Measurements from ENCODE around the gene TYRO3. TPM values are rescaled to one million over a fixed set of nuclear protein-coding genes. Genes with fewer than 3 reads are reported as not detected.
"Not testable (repeated sequence)": the region's sequence is repeated elsewhere in the genome, so short reads cannot be mapped to it uniquely, and the experiment has no call there.

Gene TYRO3
- total RNA-seq, 2 experiments from 2014 or later: 1.2 to 3.7 TPM

DNA sequence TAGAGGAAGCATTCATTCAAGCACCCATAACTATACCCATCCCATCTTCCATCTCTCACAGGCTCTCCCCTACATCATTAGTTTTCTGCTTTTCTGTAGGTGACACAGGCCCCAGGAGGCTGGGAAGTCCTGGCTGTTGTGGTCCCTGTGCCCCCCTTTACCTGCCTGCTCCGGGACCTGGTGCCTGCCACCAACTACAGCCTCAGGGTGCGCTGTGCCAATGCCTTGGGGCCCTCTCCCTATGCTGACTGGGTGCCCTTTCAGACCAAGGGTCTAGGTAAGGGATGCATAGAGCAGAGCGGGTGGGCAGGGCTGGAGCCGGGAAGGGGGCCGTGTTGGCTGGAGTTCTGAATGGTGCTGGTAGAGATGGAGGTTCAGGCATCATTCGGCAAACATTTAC, 8.2 kb downstream of the TYRO3 start:
- CTCF ChIA-PET: no interaction called here
- Mint-ChIP-seq H3K27ac (no peak overlapping the region), H3K4me3 (no peak overlapping the region), H3K27me3 (ENCODE audit: low read depth) (no peaks in the 10 kb centered on the region), H3K36me3 (ENCODE audit: low read depth) (no peaks in the 10 kb centered on the region), H3K9me3 (no peaks in the 10 kb centered on the region), H3K4me1 (ENCODE audit: low read depth) (no peaks in the 10 kb centered on the region)
- DNase-seq: no peak
- intact Hi-C loops (cut with micrococcal nuclease): no loop called here

DNA sequence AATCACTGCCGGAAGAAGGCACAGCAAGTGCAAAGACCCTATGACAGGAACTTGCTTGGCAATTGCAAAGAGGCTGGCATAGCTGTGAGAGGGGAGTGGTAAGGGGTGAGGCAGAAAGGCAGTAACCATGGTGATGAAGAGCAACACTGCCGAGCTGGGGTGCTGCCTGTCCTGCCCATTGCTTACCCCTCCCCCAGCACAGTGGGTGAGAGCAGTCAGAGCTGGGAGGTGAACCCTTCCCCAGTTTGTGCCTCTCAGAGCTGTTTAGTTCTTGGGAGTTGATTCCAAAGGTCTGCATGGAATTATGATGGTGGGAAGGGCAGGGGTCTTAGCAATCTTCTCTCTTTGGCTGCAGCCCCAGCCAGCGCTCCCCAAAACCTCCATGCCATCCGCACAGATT, 8.8 kb downstream of the TYRO3 start:
- H3K4me3 Mint-ChIP-seq: no peak overlapping the region
- no peaks in the 10 kb centered on the region for H3K4me1 Mint-ChIP-seq (ENCODE audit: low read depth)
- H3K27me3 Mint-ChIP-seq (ENCODE audit: low read depth): no peaks in the 10 kb centered on the region
- intact Hi-C loops (cut with micrococcal nuclease): no loop called here
- no peak for DNase-seq
- no peaks in the 10 kb centered on the region for H3K36me3 Mint-ChIP-seq (ENCODE audit: low read depth)
- H3K27ac Mint-ChIP-seq: no peak overlapping the region
- CTCF ChIA-PET: no interaction called here
- no peaks in the 10 kb centered on the region for H3K9me3 Mint-ChIP-seq

DNA sequence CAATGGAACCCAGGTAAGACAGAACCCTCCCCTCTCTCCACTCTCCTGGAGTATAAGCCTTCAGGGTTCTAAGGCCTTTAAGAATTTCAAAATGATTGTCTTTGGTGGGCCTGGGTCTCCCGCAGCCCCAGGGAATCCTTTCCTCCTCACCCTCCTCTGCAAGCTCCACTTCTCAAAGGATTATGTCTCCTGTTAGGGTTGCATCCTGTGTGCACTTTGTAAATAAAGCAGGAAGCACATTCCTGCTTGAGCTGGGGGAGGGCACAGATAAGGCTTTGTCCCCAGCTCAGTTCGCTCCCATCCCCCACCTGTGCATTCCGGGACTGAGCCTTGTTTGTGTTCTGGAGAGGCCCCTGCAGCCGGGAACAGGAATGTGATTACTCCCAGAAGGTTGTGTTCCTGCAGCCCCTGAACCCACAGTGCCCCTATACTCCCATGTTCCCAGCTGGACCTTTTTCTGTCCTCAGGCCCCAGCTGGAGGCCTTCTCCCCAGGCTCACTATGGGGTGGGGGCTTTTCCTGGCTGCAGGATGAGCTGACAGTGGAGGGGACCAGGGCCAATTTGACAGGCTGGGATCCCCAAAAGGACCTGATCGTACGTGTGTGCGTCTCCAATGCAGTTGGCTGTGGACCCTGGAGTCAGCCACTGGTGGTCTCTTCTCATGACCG, 9.5 kb downstream of the TYRO3 start:
- H3K27me3 Mint-ChIP-seq (ENCODE audit: low read depth): no peaks in the 10 kb centered on the region
- H3K36me3 Mint-ChIP-seq (ENCODE audit: low read depth): no peaks in the 10 kb centered on the region
- DNase-seq: no peak
- H3K27ac Mint-ChIP-seq: no peak overlapping the region
- CTCF ChIA-PET: interaction anchor here (2.2 kb wide), 1 partner anchor 35 kb away, joined by 7 read pairs; no protein-coding TSS in a partner anchor
- intact Hi-C loops (cut with micrococcal nuclease): no loop called here
- no peaks in the 10 kb centered on the region for H3K4me1 Mint-ChIP-seq (ENCODE audit: low read depth)
- H3K4me3 Mint-ChIP-seq: no peak overlapping the region
- H3K9me3 Mint-ChIP-seq: no peaks in the 10 kb centered on the region

DNA sequence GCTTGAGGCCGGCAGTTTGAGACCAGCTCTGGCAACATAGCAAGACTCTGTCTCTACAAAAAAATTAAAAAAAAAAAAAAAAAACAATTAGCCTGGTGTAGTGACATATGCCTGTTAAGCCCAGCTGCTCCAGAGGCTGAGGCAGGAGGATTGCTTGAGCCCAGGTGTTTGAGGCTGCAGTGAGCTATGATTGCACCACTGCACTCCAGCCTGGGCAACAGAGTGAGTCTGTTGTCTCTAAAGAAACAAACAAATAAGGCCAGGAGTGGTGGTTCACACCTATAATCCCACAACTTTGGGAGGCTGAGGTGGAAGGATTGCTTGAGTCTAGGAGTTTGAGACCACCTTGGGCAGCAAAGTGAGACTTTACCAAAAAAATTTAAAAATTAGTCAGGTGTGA, 10.2 kb downstream of the TYRO3 start:
- H3K27me3 Mint-ChIP-seq (ENCODE audit: low read depth); H3K4me1 Mint-ChIP-seq (ENCODE audit: low read depth); H3K4me3 Mint-ChIP-seq; DNase-seq; H3K27ac Mint-ChIP-seq; intact Hi-C loops (cut with micrococcal nuclease); H3K9me3 Mint-ChIP-seq; H3K36me3 Mint-ChIP-seq (ENCODE audit: low read depth): not testable (repeated sequence)
- CTCF ChIA-PET: interaction anchor here (2.2 kb wide), 1 partner anchor 34 kb away, joined by 7 read pairs; no protein-coding TSS in a partner anchor

DNA sequence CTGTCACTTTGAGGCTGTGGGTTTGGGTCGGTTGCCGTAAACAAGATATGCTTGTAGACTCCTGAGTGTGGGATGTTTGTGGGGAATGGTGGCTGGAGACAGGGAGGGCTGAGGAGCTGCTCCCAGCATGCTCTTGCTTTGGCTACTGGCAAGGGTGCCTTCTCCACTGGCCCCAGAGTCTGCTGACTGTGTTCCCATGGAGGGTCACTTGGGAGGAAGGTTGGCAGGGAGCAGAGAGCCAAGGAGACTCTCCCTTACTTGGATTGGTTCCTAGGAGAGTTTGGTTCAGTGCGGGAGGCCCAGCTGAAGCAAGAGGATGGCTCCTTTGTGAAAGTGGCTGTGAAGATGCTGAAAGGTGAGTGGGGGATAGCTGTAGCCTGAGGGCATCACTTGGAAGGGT, 11.8 kb downstream of the TYRO3 start:
- H3K36me3 Mint-ChIP-seq (ENCODE audit: low read depth): no peaks in the 10 kb centered on the region
- intact Hi-C loops (cut with micrococcal nuclease): no loop called here
- no peak overlapping the region for H3K27ac Mint-ChIP-seq
- CTCF ChIA-PET: no interaction called here
- no peak for DNase-seq
- no peak overlapping the region for H3K4me3 Mint-ChIP-seq
- H3K4me1 Mint-ChIP-seq (ENCODE audit: low read depth): no peaks in the 10 kb centered on the region
- no peaks in the 10 kb centered on the region for H3K9me3 Mint-ChIP-seq
- H3K27me3 Mint-ChIP-seq (ENCODE audit: low read depth): no peaks in the 10 kb centered on the region

GRCh38 chr15:41571948-41572347, 12.9 kb downstream of the TYRO3 start:
- Mint-ChIP-seq H3K4me3 (no peak overlapping the region), H3K4me1 (ENCODE audit: low read depth) (no peaks in the 10 kb centered on the region), H3K9me3 (no peaks in the 10 kb centered on the region), H3K27ac (no peak overlapping the region), H3K27me3 (ENCODE audit: low read depth) (no peaks in the 10 kb centered on the region), H3K36me3 (ENCODE audit: low read depth) (no peaks in the 10 kb centered on the region)
- intact Hi-C loops (cut with micrococcal nuclease): no loop called here
- no peak for DNase-seq
- CTCF ChIA-PET: no interaction called here

GRCh38 chr15:41572866-41573265, 13.9 kb downstream of the TYRO3 start:
- Mint-ChIP-seq H3K4me1 (ENCODE audit: low read depth) (no peaks in the 10 kb centered on the region), H3K9me3 (no peaks in the 10 kb centered on the region), H3K36me3 (ENCODE audit: low read depth) (no peaks in the 10 kb centered on the region), H3K27ac (no peak overlapping the region), H3K4me3 (no peak overlapping the region), H3K27me3 (ENCODE audit: low read depth) (no peaks in the 10 kb centered on the region)
- DNase-seq: no peak
- CTCF ChIA-PET: no interaction called here
- intact Hi-C loops (cut with micrococcal nuclease): no loop called here

DNA sequence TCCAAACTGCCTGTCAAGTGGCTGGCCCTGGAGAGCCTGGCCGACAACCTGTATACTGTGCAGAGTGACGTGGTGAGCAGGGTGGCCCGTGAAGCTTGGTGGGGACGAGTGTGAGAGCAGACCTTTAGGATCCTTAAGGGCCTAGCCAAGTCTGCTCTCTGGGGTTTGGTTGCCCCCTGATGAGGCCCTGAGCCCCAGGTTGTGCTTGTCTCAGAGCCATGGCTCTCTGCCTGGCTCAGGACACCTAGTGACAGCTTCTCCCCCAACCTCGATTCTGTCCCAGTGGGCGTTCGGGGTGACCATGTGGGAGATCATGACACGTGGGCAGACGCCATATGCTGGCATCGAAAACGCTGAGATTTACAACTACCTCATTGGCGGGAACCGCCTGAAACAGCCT, 14.4 kb downstream of the TYRO3 start:
- no peak for DNase-seq
- no peak overlapping the region for H3K4me3 Mint-ChIP-seq
- CTCF ChIA-PET: no interaction called here
- no peak overlapping the region for H3K27ac Mint-ChIP-seq
- no peaks in the 10 kb centered on the region for H3K36me3 Mint-ChIP-seq (ENCODE audit: low read depth)
- intact Hi-C loops (cut with micrococcal nuclease): no loop called here
- no peaks in the 10 kb centered on the region for H3K4me1 Mint-ChIP-seq (ENCODE audit: low read depth)
- no peaks in the 10 kb centered on the region for H3K27me3 Mint-ChIP-seq (ENCODE audit: low read depth)
- H3K9me3 Mint-ChIP-seq: no peaks in the 10 kb centered on the region

GRCh38 chr15:41574158-41574557, 15.1 kb downstream of the TYRO3 start:
- no peak overlapping the region for H3K4me3 Mint-ChIP-seq
- DNase-seq: no peak
- CTCF ChIA-PET: interaction anchor here (1.0 kb wide), 1 partner anchor 237 kb away, joined by 4 read pairs; no protein-coding TSS in a partner anchor
- H3K36me3 Mint-ChIP-seq (ENCODE audit: low read depth): no peaks in the 10 kb centered on the region
- H3K9me3 Mint-ChIP-seq: no peaks in the 10 kb centered on the region
- intact Hi-C loops (cut with micrococcal nuclease): no loop called here
- H3K27ac Mint-ChIP-seq: no peak overlapping the region
- H3K4me1 Mint-ChIP-seq (ENCODE audit: low read depth): no peaks in the 10 kb centered on the region
- H3K27me3 Mint-ChIP-seq (ENCODE audit: low read depth): no peaks in the 10 kb centered on the region

GRCh38 chr15:41575282-41575681, 16.3 kb downstream of the TYRO3 start:
- Mint-ChIP-seq H3K4me1 (ENCODE audit: low read depth) (no peaks in the 10 kb centered on the region), H3K27ac (no peak overlapping the region), H3K36me3 (ENCODE audit: low read depth) (no peaks in the 10 kb centered on the region), H3K9me3 (no peaks in the 10 kb centered on the region), H3K4me3 (no peak overlapping the region), H3K27me3 (ENCODE audit: low read depth) (no peaks in the 10 kb centered on the region)
- intact Hi-C loops (cut with micrococcal nuclease): no loop called here
- CTCF ChIA-PET: interaction anchor here (0.6 to 1.1 kb wide), 3 partner anchors 17 to 373 kb away, joined by 4 read pairs; no protein-coding TSS in a partner anchor
- DNase-seq: no peak

DNA sequence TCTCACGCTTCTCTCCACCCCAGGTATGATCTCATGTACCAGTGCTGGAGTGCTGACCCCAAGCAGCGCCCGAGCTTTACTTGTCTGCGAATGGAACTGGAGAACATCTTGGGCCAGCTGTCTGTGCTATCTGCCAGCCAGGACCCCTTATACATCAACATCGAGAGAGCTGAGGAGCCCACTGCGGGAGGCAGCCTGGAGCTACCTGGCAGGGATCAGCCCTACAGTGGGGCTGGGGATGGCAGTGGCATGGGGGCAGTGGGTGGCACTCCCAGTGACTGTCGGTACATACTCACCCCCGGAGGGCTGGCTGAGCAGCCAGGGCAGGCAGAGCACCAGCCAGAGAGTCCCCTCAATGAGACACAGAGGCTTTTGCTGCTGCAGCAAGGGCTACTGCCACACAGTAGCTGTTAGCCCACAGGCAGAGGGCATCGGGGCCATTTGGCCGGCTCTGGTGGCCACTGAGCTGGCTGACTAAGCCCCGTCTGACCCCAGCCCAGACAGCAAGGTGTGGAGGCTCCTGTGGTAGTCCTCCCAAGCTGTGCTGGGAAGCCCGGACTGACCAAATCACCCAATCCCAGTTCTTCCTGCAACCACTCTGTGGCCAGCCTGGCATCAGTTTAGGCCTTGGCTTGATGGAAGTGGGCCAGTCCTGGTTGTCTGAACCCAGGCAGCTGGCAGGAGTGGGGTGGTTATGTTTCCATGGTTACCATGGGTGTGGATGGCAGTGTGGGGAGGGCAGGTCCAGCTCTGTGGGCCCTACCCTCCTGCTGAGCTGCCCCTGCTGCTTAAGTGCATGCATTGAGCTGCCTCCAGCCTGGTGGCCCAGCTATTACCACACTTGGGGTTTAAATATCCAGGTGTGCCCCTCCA, 19.1 kb downstream of the TYRO3 start:
- peaks cover 5% of the 10 kb centered on the region for H3K27me3 Mint-ChIP-seq (ENCODE audit: low read depth)
- H3K9me3 Mint-ChIP-seq: no peaks in the 10 kb centered on the region
- H3K4me3 Mint-ChIP-seq: no peak overlapping the region
- intact Hi-C loops (cut with micrococcal nuclease): no loop called here
- H3K27ac Mint-ChIP-seq: no peak overlapping the region
- CTCF ChIA-PET: no interaction called here
- no peaks in the 10 kb centered on the region for H3K36me3 Mint-ChIP-seq (ENCODE audit: low read depth)
- H3K4me1 Mint-ChIP-seq (ENCODE audit: low read depth): no peaks in the 10 kb centered on the region
- no peak for DNase-seq

DNA sequence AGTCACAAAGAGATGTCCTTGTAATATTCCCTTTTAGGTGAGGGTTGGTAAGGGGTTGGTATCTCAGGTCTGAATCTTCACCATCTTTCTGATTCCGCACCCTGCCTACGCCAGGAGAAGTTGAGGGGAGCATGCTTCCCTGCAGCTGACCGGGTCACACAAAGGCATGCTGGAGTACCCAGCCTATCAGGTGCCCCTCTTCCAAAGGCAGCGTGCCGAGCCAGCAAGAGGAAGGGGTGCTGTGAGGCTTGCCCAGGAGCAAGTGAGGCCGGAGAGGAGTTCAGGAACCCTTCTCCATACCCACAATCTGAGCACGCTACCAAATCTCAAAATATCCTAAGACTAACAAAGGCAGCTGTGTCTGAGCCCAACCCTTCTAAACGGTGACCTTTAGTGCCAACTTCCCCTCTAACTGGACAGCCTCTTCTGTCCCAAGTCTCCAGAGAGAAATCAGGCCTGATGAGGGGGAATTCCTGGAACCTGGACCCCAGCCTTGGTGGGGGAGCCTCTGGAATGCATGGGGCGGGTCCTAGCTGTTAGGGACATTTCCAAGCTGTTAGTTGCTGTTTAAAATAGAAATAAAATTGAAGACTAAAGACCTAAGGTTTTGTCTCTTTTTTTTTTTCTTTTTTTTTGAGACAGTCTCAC, 19.8 kb downstream of the TYRO3 start:
- DNase-seq: no peak
- CTCF ChIA-PET: no interaction called here
- Mint-ChIP-seq H3K27ac (no peak overlapping the region), H3K27me3 (ENCODE audit: low read depth) (peaks cover 12% of the 10 kb centered on the region), H3K4me1 (ENCODE audit: low read depth) (no peaks in the 10 kb centered on the region), H3K4me3 (no peak overlapping the region), H3K36me3 (ENCODE audit: low read depth) (no peaks in the 10 kb centered on the region), H3K9me3 (no peaks in the 10 kb centered on the region)
- intact Hi-C loops (cut with micrococcal nuclease): no loop called here
